ENCODE data around the gene PEX12. TPM values are rescaled to one million over a fixed set of nuclear protein-coding genes. Genes with fewer than 3 reads are reported as not detected.

Gene PEX12
- total and polyA plus RNA-seq, 2 of the 4 experiments (the other 2 are of a cell fraction): 4.5 to 7.9 TPM

GRCh38 chr17:35616536-35616935, 38.2 kb upstream of the PEX12 start:
- H2AK5ac ChIP-seq (ENCODE audit: low read depth, low read length): no peak overlapping the region
- WGBS, 2 experiments (ENCODE audit: extremely low coverage in 2 of 2, insufficient read length in 1 of 2): 100% methylated on average over 1 of the region's 7 CpGs; no CpG with 5 or more reads in 1 of the 2 experiments
- ATAC-seq (ENCODE audit: low read depth) (no peak), DNase-seq (no peak)
- H3K4me2 ChIP-seq (ENCODE audit: low read depth, low read length): no peak overlapping the region
- no peak overlapping the region for H2BK15ac ChIP-seq (ENCODE audit: low read depth, low read length)
- H3K9me1 ChIP-seq (ENCODE audit: insufficient read depth, low read length): no peaks in the 10 kb centered on the region
- H3K36me3 ChIP-seq (ENCODE audit: control insufficient read depth, insufficient read depth, low read length): peaks cover 12% of the 10 kb centered on the region
- no TSS peak for BruUV-seq (replicated peaks)
- no peaks in the 10 kb centered on the region for H3K27me3 ChIP-seq (ENCODE audit: control insufficient read depth, insufficient read depth, low read length)
- H3K9me3 ChIP-seq (ENCODE audit: control insufficient read depth, insufficient read depth, low read length): no peaks in the 10 kb centered on the region
- H3K27ac ChIP-seq (ENCODE audit: insufficient read depth, low read length): no peak overlapping the region
- no peak overlapping the region for H3K4ac ChIP-seq (ENCODE audit: low read depth, low read length)
- H3K4me3 ChIP-seq (ENCODE audit: insufficient read depth, low read depth, low read length): no peak overlapping the region
- ChIA-PET POLR2A (ENCODE audit: unreplicated experiment) (no interaction called here), CTCF (no interaction called here)
- intact Hi-C loops (cut with micrococcal nuclease) (no loop called here), dilution Hi-C loops (cut with HindIII; ENCODE audit: low sequenced_read_pairs, unreplicated experiment) (no loop called here), in situ Hi-C loops (cut with MboI; ENCODE audit: low sequenced_read_pairs) (no loop called here)
- peaks cover 7% of the 10 kb centered on the region; the same call in 1 of the 2 replicates for H4K20me1 ChIP-seq (ENCODE audit: insufficient read depth, low read length)
- H4K5ac ChIP-seq (ENCODE audit: low read depth, low read length): no peak overlapping the region
- no peak overlapping the region for H3K14ac ChIP-seq (replicated peaks; ENCODE audit: low read depth, low read length)
- no peak overlapping the region for H2AFZ ChIP-seq (replicated peaks; ENCODE audit: low read length, poor library complexity)
- H4K91ac ChIP-seq (ENCODE audit: insufficient read depth, low read depth, low read length): no peak overlapping the region
- H4K8ac ChIP-seq (ENCODE audit: low read depth in 2 of 2, low read length in 2 of 2): no peak overlapping the region
- no peak overlapping the region for H2BK20ac ChIP-seq (ENCODE audit: low read depth, low read length)
- no peak overlapping the region for H2BK5ac ChIP-seq (ENCODE audit: low read depth, low read length, poor library complexity, severe bottlenecking)
- H3K23ac ChIP-seq (ENCODE audit: low read depth, low read length): no peak overlapping the region
- H3K9ac ChIP-seq (ENCODE audit: low read depth, low read length): no peak overlapping the region
- no peak overlapping the region for H2AK9ac ChIP-seq (replicated peaks; ENCODE audit: low read depth, low read length, poor library complexity)
- no peak overlapping the region for H3K18ac ChIP-seq (ENCODE audit: low read depth, low read length)
- H3K79me1 ChIP-seq (ENCODE audit: low read depth in 1 of 2, low read length in 2 of 2): peaks cover 12 to 34% of the 10 kb centered on the region in 2 experiments; a peak in 3 of 4 replicates
- H2BK120ac ChIP-seq (ENCODE audit: low read depth, low read length): no peak overlapping the region
- TF ChIP-seq RAD21 (IDR thresholded peaks at IDR 0.05; ENCODE audit: low read length) (no peak), MXI1 (IDR thresholded peaks at IDR 0.05; ENCODE audit: borderline replicate concordance, low read depth, low read length) (no peak), MAFK (IDR thresholded peaks at IDR 0.05; ENCODE audit: low read depth, low read length) (no peak), RCOR1 (IDR thresholded peaks at IDR 0.05; ENCODE audit: insufficient replicate concordance, low read length) (no peak), CEBPB (IDR thresholded peaks at IDR 0.05; ENCODE audit: low read depth, low read length) (no peak), CTCF (conservative IDR thresholded peaks at IDR 0.05; ENCODE audit: low read depth, low read length) (no peak), RFX5 (IDR thresholded peaks at IDR 0.05; ENCODE audit: low read depth, low read length) (no peak), POLR2A (IDR thresholded peaks at IDR 0.05; ENCODE audit: low read depth, low read length) (no peak), SMC3 (IDR thresholded peaks at IDR 0.05; ENCODE audit: low read depth, low read length) (no peak), MAZ (IDR thresholded peaks at IDR 0.05; ENCODE audit: borderline replicate concordance, low read depth, low read length) (no peak), CHD1 (IDR thresholded peaks at IDR 0.05; ENCODE audit: low read depth, low read length) (no peak), BHLHE40 (IDR thresholded peaks at IDR 0.05; ENCODE audit: low read depth, low read length) (no peak), ELK1 (IDR thresholded peaks at IDR 0.05; ENCODE audit: borderline replicate concordance, low read depth, low read length) (no peak)
- no peaks in the 10 kb centered on the region for H3K4me1 ChIP-seq (ENCODE audit: control insufficient read depth, insufficient read depth, low read length)
- no peak overlapping the region for H3K56ac ChIP-seq (ENCODE audit: extremely low read depth, insufficient read depth, low read length)

Data from IMR-90 (cell line).